H9 (cell line): ENCODE measurements around the gene LSM7. TPM values are rescaled to one million over a fixed set of nuclear protein-coding genes. Genes with fewer than 3 reads are reported as not detected.

ENCODE experiments used
- DNase-seq: peaks from one replicate; pipeline ENCODE4 v3.0.0-alpha.2; 2017
- H2AFZ ChIP-seq: one replicate; pipeline ENCODE4 v1.6.1; 2013; ENCODE audit warnings: mild to moderate bottlenecking, low read length, control low read depth, moderate library complexity
- H2AK5ac ChIP-seq: 2 replicates; pipeline ENCODE4 v1.6.1; 2013; ENCODE audit warnings: low read length, control low read depth, mixed read lengths; ENCODE audit not compliant: insufficient read length
- H2BK120ac ChIP-seq: one replicate; pipeline ENCODE4 v1.6.1; 2013; ENCODE audit warnings: low read depth, mild to moderate bottlenecking, low read length, control low read depth, inconsistent platforms; ENCODE audit not compliant: poor library complexity, severe bottlenecking
- H2BK12ac ChIP-seq: 2 replicates; pipeline ENCODE4 v1.6.1; 2013; ENCODE audit warnings: low read length, control low read depth, mixed read lengths, low read depth; ENCODE audit not compliant: insufficient read length
- H2BK15ac ChIP-seq: 2 replicates; pipeline ENCODE4 v1.6.1; 2013; ENCODE audit warnings: low read depth, low read length, control low read depth
- H2BK20ac ChIP-seq: one replicate; pipeline ENCODE4 v1.6.1; 2013; ENCODE audit warnings: low read depth, mild to moderate bottlenecking, low read length, control low read depth, inconsistent platforms; ENCODE audit not compliant: poor library complexity, severe bottlenecking
- H2BK5ac ChIP-seq: 2 replicates; pipeline ENCODE4 v1.6.1; 2013; ENCODE audit warnings: low read length, control low read depth, mixed read lengths; ENCODE audit not compliant: insufficient read length
- H3K14ac ChIP-seq: 2 replicates; pipeline ENCODE4 v1.6.1; 2013; ENCODE audit warnings: low read length, control low read depth; ENCODE audit not compliant: insufficient read depth
- H3K18ac ChIP-seq: 2 replicates; pipeline ENCODE4 v1.6.1; 2013; ENCODE audit warnings: low read depth, mild to moderate bottlenecking, mixed read lengths, low read length, control low read depth; ENCODE audit not compliant: insufficient read length
- H3K23ac ChIP-seq: 2 replicates; pipeline ENCODE4 v1.6.1; 2013; ENCODE audit warnings: low read length, control low read depth, mixed read lengths, low read depth; ENCODE audit not compliant: insufficient read length
- H3K23me2 ChIP-seq: 2 replicates; pipeline ENCODE4 v1.6.1; 2013; ENCODE audit warnings: low read depth, mild to moderate bottlenecking, mixed read lengths, low read length, control low read depth; ENCODE audit not compliant: insufficient read length, poor library complexity, severe bottlenecking
- H3K27ac ChIP-seq: 2 replicates; pipeline ENCODE4 v1.5.1; 2013; ENCODE audit warnings: low read length, control low read depth, mixed read lengths, low read depth; ENCODE audit not compliant: insufficient read length
- H3K27me3 ChIP-seq: 2 replicates; pipeline ENCODE4 v1.6.1; 2013; ENCODE audit warnings: low read length, control low read depth, inconsistent platforms; ENCODE audit not compliant: insufficient read depth
- H3K4ac ChIP-seq: 2 replicates; pipeline ENCODE4 v1.6.1; 2013; ENCODE audit warnings: low read depth, mild to moderate bottlenecking, control low read depth, inconsistent platforms, low read length, moderate library complexity
- H3K4me1 ChIP-seq: 2 replicates; pipeline ENCODE4 v1.6.1; 2013; ENCODE audit warnings: low read length, control low read depth, inconsistent platforms; ENCODE audit not compliant: insufficient read depth
- H3K4me2 ChIP-seq: 2 replicates; pipeline ENCODE4 v1.6.1; 2013; ENCODE audit warnings: low read length, control low read depth, mixed read lengths; ENCODE audit not compliant: insufficient read length, insufficient read depth
- H3K56ac ChIP-seq: 2 replicates; pipeline ENCODE4 v1.6.1; 2013; ENCODE audit warnings: low read depth, mild to moderate bottlenecking, mixed read lengths, low read length, control low read depth; ENCODE audit not compliant: insufficient read length
- H3K79me1 ChIP-seq: 2 replicates; pipeline ENCODE4 v1.6.1; 2013; ENCODE audit warnings: low read depth, mild to moderate bottlenecking, moderate library complexity, low read length, control low read depth, inconsistent platforms; ENCODE audit not compliant: insufficient read depth, poor library complexity, severe bottlenecking
- H3K79me2 ChIP-seq: 2 replicates; pipeline ENCODE4 v1.6.1; 2013; ENCODE audit warnings: low read length, control low read depth, inconsistent platforms; ENCODE audit not compliant: insufficient read depth
- H3K9ac ChIP-seq: 2 replicates; pipeline ENCODE4 v1.6.1; 2013; ENCODE audit warnings: low read length, control low read depth, mixed read lengths; ENCODE audit not compliant: insufficient read length; ENCODE audit errors: extremely low read depth
- H3K9me3 ChIP-seq: one replicate; pipeline ENCODE4 v1.6.1; 2013; ENCODE audit warnings: low read depth, low read length, inconsistent platforms; ENCODE audit not compliant: control insufficient read depth
- H3T11ph ChIP-seq: one replicate; pipeline ENCODE4 v1.6.1; 2013; ENCODE audit warnings: mild to moderate bottlenecking, low read length, control low read depth, inconsistent platforms
- H4K20me1 ChIP-seq: one replicate; pipeline ENCODE4 v1.6.1; 2013; ENCODE audit not compliant: control insufficient read depth, insufficient read length, insufficient read depth
- H4K5ac ChIP-seq: 2 replicates; pipeline ENCODE4 v1.6.1; 2013; ENCODE audit warnings: low read depth, mild to moderate bottlenecking, mixed read lengths, low read length, control low read depth; ENCODE audit not compliant: insufficient read length
- H4K8ac ChIP-seq: replicated peaks from 2 replicates; pipeline ENCODE4 v1.6.1; 2013; ENCODE audit warnings: low read length, control low read depth, mixed read lengths, low read depth; ENCODE audit not compliant: insufficient read length
- H4K91ac ChIP-seq: 2 replicates; pipeline ENCODE4 v1.6.1; 2013; ENCODE audit warnings: low read depth, mild to moderate bottlenecking, moderate library complexity, mixed read lengths, low read length, control low read depth; ENCODE audit not compliant: insufficient read length
- H3K27ac Mint-ChIP-seq, 3 experiments: 2 replicates in 2 of 3; 3 replicates in 1 of 3; pipeline ENCODE4 v1.8.0; 2020 to 2021; ENCODE audit warnings: mixed read lengths in 3 of 3, mild to moderate bottlenecking in 1 of 3, moderate library complexity in 1 of 3
- H3K27me3 Mint-ChIP-seq: 2 replicates; pipeline ENCODE4 v1.8.0; 2021; ENCODE audit warnings: low read depth, mild to moderate bottlenecking, moderate library complexity, mixed read lengths
- H3K36me3 Mint-ChIP-seq, 3 experiments: 2 replicates in 2 of 3; 3 replicates in 1 of 3; pipeline ENCODE4 v1.8.0; 2020 to 2021; ENCODE audit warnings: low read depth in 3 of 3, mixed read lengths in 3 of 3; ENCODE audit not compliant: insufficient read depth in 1 of 3
- H3K4me1 Mint-ChIP-seq, 2 experiments: 2 replicates each; pipeline ENCODE4 v1.8.0; 2020; ENCODE audit warnings: mixed read lengths in 2 of 2
- H3K4me3 Mint-ChIP-seq, 2 experiments: 2 replicates in 1 of 2; 3 replicates in 1 of 2; pipeline ENCODE4 v1.8.0; 2020 to 2021; ENCODE audit warnings: mild to moderate bottlenecking in 2 of 2, mixed read lengths in 2 of 2, moderate library complexity in 1 of 2
- H3K9me3 Mint-ChIP-seq, 2 experiments: 2 replicates in 1 of 2; 3 replicates in 1 of 2; pipeline ENCODE4 v1.8.0; 2020; ENCODE audit warnings: mild to moderate bottlenecking in 2 of 2, mixed read lengths in 2 of 2, moderate library complexity in 1 of 2
- WGBS: extraction: QIAGEN DNeasy Blood & Tissue Kit; methylation state at CpG from one replicate; pipeline ENCODE4 v1.1.7; 2013; ENCODE audit warnings: missing lambda C conversion rate, low lambda C conversion rate, mixed read lengths; ENCODE audit not compliant: insufficient read length; ENCODE audit errors: extremely low coverage; 5-methylcytosine and 5-hydroxymethylcytosine counted together
- total RNA-seq: library from RNA; stranded (reverse); gene quantifications from 2 replicates; pipeline ENCODE4 v1.2.1, GENCODE V29; 2021
- TF ChIP-seq, protein P1 (sequence below): fragments of 200-600 bp; sonication (generic); conservative IDR thresholded peaks from 3 replicates; pipeline ENCODE4 v1.8.0; 2021; ENCODE audit warnings: antibody characterized with exemption, mild to moderate bottlenecking

The LSM7 gene
- total RNA-seq, 1 experiment from 2014 or later, result 187 TPM

DNA sequence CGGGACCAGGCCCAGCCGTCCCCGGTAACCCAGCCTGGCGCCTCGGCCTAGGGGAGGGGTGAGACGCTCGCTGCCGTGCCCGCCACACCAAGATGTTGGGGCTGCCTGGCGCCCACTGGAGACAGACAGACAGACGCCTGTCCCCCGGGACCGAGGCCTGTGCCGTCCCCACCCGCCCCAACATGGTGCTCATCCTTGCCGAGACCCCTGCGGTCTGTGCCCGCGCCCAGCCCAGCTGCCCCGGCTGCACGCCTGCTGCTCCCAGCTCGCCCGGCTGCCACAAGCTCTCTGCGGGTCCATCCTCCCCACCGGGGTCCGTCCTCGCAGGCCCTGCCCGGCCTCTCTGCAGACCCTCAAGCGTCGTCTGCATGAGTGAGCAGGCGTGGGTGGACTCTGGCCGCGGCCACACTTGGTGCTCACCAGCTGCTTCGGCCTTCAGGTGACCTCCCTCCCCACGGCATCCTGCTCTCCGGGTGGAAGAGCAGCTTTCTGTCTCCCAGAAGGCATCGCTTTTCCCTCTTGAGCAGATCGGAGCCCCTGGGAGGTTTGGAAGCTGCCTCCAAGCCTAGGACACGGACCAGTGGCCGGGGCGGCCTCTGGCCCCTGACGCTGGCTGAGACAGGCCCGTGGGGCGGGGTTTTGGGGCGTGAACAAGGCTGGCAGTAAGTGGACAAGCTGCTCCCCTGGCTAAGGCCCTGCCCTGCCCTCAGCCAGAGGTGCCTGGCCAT lies 24.9 kb upstream of the LSM7 start:
- no peak overlapping the region for H2AFZ ChIP-seq
- no peak overlapping the region for H4K5ac ChIP-seq
- H3K4me1 Mint-ChIP-seq, result no peaks in the 10 kb centered on the region
- TF ChIP-seq, protein P1, sequence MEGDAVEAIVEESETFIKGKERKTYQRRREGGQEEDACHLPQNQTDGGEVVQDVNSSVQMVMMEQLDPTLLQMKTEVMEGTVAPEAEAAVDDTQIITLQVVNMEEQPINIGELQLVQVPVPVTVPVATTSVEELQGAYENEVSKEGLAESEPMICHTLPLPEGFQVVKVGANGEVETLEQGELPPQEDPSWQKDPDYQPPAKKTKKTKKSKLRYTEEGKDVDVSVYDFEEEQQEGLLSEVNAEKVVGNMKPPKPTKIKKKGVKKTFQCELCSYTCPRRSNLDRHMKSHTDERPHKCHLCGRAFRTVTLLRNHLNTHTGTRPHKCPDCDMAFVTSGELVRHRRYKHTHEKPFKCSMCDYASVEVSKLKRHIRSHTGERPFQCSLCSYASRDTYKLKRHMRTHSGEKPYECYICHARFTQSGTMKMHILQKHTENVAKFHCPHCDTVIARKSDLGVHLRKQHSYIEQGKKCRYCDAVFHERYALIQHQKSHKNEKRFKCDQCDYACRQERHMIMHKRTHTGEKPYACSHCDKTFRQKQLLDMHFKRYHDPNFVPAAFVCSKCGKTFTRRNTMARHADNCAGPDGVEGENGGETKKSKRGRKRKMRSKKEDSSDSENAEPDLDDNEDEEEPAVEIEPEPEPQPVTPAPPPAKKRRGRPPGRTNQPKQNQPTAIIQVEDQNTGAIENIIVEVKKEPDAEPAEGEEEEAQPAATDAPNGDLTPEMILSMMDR, result no peak
- no peaks in the 10 kb centered on the region for H4K20me1 ChIP-seq
- no peaks in the 10 kb centered on the region for H3K79me2 ChIP-seq
- H3K9ac ChIP-seq, result no peak overlapping the region
- no peak overlapping the region for H2BK5ac ChIP-seq
- H3K56ac ChIP-seq, result no peak overlapping the region
- no peak overlapping the region for H4K8ac ChIP-seq
- H3K36me3 Mint-ChIP-seq, result peaks cover 0 to 2% (median 0%) of the 10 kb centered on the region in 3 experiments; a peak in 1 of 7 replicates
- no peak overlapping the region for H4K91ac ChIP-seq
- no peaks in the 10 kb centered on the region for H3K9me3 Mint-ChIP-seq
- H3K23ac ChIP-seq, result no peak overlapping the region
- no peaks in the 10 kb centered on the region for H3K79me1 ChIP-seq
- H3K23me2 ChIP-seq, result no peaks in the 10 kb centered on the region
- no peak overlapping the region for H2BK15ac ChIP-seq
- no peak overlapping the region for H3K4me2 ChIP-seq
- H3K27ac ChIP-seq, result no peak overlapping the region
- H2BK12ac ChIP-seq, result no peak overlapping the region
- no CpG with 5 or more reads among the region's 45 CpGs for WGBS
- no peak overlapping the region for H2BK120ac ChIP-seq
- H3K27ac Mint-ChIP-seq, result no peak overlapping the region
- no peak for DNase-seq
- H3K18ac ChIP-seq, result no peak overlapping the region
- H3K4me1 ChIP-seq, result no peaks in the 10 kb centered on the region
- no peak overlapping the region for H2BK20ac ChIP-seq
- H3K4me3 Mint-ChIP-seq, result no peak overlapping the region
- H2AK5ac ChIP-seq, result no peak overlapping the region
- no peak overlapping the region for H3K4ac ChIP-seq
- no peak overlapping the region for H3K14ac ChIP-seq
- H3T11ph ChIP-seq, result no peak overlapping the region
- peaks cover 3% of the 10 kb centered on the region for H3K27me3 Mint-ChIP-seq
- H3K9me3 ChIP-seq, result no peaks in the 10 kb centered on the region
- H3K27me3 ChIP-seq, result no peaks in the 10 kb centered on the region
